ENCODE results near the gene LCN12. TPM values are rescaled to one million over a fixed set of nuclear protein-coding genes. Genes with fewer than 3 reads are reported as not detected.

Gene LCN12
- polyA plus RNA-seq, 3 donors: 0.67 to 1.4 TPM; not detected in 1

DNA sequence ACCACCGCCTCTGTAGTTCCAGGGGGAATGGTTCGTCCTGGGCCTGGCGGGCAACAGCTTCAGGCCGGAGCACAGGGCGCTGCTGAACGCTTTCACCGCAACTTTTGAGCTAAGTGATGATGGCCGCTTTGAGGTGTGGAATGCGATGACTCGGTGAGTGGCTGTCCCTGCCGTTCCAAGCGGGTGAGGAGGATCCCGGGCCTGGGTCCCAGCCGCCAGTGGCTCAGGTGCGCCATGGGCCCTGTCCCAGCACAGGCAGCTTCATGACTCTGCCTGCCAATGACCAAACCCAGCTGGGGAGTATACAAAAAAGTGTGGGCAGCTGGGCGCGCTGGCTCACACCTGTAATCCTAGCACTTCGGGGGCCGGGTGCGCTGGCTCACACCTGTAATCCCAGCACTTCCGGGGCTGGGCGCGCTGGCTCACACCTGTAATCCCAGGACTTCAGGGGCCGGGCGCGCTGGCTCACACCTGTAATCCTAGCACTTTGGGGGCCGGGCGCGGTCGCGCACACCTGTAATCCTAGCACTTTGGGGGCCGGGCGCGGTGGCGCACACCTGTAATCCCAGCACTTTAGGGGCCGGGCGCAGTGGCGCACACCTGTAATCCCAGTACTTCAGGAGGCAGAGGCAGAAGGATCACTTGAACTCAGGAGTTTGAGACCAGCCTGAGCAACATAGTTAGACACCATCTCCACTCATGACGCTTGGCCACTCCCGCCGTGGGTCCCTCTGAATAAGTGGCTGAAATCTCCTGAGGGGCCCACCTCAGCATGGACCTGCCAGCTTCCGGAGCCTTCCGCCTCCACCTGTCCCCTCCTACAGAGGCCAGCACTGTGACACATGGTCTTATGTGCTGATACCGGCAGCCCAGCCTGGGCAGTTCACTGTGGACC lies 1.1 kb downstream of the LCN12 start:
- WGBS, 3 donors: 90 to 93% (median 91%) methylated on average over 40 to 44 of the region's 44 CpGs
- H3K27ac ChIP-seq (ENCODE audit: low read depth, low read length): no peak overlapping the region

DNA sequence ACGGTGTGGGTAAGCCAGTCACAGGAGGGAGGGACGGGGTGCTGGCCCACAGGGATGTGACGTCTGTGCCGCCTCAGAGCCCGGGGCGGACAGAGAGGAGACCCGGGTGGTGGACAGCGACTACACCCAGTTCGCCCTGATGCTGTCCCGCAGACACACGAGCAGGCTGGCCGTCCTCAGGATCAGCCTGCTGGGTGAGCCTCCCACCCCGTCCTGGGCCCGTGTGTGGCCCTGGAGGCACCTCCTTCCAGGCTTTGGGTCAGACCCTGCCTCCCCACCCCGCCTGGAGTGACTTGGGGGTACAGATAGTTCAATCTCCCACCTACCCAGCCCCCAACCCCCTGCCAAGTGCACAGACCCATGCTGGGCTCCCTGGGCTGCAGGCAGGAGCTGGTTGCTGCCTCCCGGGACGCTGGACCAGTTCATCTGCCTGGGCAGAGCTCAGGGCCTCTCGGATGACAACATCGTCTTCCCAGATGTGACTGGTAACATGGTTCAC lies 1.7 kb downstream of the LCN12 start:
- 80 to 85% (median 82%) methylated on average over 18 to 19 of the region's 19 CpGs for WGBS, 3 donors
- no peak overlapping the region for H3K27ac ChIP-seq (ENCODE audit: low read depth, low read length)

DNA sequence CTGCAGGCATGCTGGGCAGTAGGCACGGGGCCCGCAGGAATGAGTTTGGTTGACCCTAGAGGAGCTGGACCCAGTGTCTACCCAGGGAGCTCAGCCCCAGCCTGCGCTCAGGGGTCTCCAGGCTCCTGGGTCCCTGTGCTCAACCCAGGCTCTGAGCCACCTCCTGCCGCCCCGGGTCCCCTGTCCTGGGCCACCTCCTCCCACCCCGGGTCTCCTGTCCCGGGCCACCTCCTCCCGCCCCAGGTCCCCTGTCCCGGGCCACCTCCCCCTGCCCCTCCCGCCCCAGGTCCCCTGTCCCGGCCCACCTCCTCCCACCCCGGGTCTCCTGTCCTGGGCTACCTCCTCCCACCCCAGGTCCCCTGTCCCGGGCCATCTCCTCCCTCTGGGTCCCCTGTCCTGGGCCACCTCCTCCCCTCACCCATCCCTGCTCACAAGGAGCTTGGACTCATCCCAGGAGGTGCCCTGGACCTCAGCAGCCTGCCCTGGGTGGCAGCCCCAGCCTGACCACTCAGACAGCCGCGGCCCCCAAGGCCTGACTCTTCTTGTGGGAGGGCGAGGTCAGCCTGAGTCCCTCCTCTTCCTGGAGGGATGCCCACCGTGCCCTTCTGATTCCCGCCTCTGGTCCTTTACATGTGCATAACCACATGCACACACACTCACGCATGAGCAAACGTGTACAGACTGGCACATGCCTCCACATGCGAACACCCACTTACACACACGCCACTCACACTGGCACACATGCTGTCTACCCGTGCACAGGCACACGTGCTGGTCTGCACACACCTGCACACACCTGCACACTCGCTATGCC lies 2.4 kb downstream of the LCN12 start:
- WGBS, 3 donors: 83 to 91% (median 86%) methylated on average over 23 to 25 of the region's 25 CpGs
- H3K27ac ChIP-seq (ENCODE audit: low read depth, low read length): no peak overlapping the region

DNA sequence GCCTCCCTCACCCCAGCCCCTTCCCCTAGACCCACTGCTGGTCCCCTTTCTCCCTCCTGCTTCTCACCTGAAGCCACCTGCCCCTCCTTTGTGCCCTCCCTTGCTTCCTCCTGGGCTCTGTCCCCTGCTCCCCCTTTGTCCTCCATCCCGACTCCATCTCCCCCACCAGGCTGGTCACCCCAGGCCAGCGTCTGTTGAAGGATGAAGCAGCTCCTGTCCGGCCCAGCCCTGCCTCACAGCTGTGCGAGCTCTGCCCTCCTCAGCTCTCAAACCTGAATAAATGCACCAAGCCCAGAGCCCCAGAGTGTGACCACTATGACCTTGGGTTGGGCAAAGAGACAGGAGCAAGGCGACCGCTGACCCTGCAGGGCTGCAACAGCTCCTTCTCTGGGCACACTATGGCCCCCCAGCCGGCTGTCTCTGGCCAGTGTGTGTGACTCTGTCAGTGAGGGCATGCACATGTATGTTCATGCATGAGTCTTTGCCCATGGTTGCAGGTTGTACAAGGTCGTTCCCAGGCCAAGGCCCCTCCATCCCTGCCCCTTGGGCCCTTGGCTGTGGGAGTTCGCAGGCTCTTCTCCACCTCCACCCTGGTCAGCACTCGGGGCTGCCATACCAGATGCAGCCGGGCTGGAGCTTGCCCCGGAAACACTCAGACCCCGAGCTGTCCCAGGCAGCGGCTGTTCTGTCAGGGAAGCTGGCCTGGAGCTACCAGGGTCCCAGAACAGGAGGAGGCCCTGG lies 3.3 kb downstream of the LCN12 start:
- 83 to 88% (median 88%) methylated on average over 13 to 14 of the region's 14 CpGs for WGBS, 3 donors
- no peak overlapping the region for H3K27ac ChIP-seq (ENCODE audit: low read depth, low read length)

DNA sequence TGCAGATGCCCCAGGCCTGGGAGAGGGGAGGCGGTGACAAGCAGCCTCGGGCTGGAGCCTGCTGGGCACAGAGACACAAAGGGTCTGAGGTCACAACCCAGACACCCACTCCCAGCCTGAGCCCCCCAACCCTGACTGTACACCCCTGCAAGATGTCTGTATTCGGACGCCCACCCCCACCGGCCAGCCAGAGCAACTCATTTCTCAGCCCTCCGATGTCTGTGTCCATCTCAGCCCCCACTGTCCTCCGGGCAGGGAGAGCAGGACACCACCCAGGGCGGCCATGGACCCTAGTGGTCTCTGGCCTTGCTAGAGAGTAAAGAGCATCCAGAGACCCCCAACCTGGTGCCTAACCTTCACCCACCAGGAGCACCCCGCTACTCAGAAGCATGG lies 3.9 kb downstream of the LCN12 start:
- no peak overlapping the region for H3K27ac ChIP-seq (ENCODE audit: low read depth, low read length)
- WGBS, 3 donors: 93 to 96% (median 96%) methylated on average over 9 of the region's 9 CpGs

DNA sequence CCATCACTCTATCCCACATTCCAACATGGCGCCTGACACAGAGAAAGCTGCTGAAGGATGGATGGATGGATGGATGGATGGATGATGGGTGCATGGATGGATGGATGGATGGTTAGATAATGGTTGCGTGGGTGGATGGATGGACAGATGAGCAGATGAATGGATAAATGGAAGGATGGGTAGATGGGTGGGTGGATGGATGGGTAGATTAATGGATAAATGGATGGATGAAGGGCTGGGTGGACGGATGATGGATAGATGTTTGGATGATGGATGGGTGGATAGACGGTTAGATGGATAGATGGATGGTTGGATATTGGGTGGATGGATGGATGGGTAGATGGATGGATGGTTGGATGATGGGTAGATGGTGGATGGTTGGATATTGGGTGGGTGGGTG lies 4.5 kb downstream of the LCN12 start:
- no peak overlapping the region for H3K27ac ChIP-seq (ENCODE audit: low read depth, low read length)
- 92 to 97% (median 95%) methylated on average over 4 of the region's 4 CpGs for WGBS, 3 donors

DNA sequence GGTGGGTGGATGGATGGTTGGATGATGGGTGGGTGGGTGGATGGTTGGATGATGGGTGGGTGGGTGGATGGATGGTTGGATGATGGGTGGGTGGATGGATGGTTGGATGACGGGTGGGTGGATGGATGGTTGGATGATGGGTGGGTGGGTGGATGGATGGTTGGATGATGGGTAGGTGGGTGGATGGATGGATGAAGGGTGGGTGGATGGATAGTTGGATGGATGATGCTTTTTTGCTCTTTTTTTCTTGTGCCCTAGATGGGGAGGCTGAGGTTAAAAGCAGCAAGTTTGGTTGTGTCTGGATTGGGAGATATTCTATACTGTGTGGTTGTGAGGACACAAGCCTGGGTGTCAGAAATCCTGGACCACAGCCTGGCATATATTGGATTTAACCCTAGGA lies 5.4 kb downstream of the LCN12 start:
- WGBS, 3 donors: 93 to 100% (median 100%) methylated on average over 1 of the region's 1 CpG
- H3K27ac ChIP-seq (ENCODE audit: low read depth, low read length): no peak overlapping the region

DNA sequence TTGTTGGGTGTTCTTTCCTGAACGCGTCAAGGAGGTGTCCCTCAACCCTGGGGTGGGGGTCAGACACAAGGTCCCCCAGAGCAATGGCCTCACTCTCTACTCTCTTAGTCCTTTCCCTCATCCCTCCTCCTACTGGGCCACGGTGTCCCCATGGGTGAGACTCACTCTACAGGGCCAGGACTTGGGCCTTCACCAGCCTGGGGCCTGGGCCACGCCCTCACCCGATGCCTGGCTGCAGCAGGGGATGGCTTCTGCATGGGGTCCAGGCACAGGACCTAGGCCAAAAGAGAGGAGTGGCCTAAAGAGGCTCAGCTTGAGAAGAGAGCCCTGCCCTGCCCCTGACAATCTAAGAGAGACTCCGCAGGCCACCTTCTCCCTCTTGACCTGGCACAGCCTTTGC lies 5.8 kb downstream of the LCN12 start:
- H3K27ac ChIP-seq (ENCODE audit: low read depth, low read length): no peak overlapping the region
- 89 to 97% (median 96%) methylated on average over 6 of the region's 6 CpGs for WGBS, 3 donors

DNA sequence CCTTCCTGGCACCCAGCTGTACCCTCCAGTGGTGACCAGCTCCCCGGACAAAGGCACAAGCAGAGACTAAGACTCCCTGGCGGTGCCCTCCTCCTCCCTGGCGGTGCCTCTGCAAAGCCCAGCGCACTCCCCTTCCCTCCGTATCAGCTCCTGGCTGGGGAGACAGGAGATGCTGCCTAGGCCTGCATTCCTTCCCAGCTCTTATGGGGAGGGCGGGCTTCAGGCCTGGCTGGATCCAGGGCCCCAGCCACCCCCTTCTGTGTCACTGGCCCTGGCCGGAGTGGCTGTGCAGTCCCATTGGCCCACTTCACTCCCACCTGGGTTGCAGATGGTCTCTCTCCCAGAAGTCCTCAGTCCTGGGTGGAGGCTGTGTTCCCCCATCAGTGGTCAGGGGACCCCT lies 6.4 kb downstream of the LCN12 start:
- H3K27ac ChIP-seq (ENCODE audit: low read depth, low read length): no peak overlapping the region
- WGBS, 3 donors: 90 to 95% (median 94%) methylated on average over 7 of the region's 7 CpGs

DNA sequence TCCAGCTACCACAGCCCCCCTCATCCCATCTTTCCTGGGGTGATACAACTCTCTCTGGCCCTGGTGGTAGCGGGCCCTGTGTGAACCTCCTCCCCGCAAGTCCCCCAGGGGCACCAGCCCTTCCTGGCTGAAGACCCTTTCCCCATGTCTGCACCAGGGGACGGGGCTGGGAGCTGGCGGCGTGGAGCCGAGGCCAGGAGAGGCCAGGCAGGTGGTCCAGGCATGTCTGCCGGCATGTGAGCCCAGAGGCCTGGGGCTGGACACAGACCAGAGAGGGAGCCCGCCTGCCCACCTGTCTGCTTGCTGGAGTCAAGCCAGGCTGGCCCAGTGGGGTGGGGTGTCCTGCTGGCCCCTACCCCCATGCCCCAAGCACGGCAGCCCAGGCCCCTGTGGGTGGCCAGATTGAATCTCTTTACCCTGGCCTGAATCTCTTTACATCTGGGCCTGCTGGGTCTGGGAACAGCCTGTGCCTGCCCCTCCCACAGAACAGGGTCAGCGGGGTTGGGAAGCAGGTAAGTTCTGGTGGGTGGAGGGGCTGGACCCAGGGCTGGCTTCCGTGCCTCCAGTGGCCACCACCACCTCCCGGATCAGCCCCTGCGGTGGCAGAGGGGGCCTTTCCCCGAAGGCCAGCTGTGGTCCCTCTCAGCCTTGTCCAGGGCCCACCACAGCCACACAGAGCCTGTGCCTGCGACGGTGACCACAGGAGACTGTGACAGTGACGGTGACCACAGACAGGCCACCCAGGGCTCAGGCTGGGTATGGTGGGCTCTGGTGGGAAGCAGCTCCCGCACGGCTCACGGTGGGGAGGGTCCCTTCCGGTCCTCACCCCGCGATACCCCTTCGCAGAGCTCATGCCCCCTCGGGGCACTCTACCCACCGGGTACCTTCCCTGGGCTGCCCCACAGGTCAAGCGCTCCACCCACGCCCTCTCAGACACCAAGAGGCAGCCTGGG lies 7.1 kb downstream of the LCN12 start:
- H3K27ac ChIP-seq (ENCODE audit: low read depth, low read length): no peak overlapping the region
- 88 to 91% (median 89%) methylated on average over 25 to 28 of the region's 28 CpGs for WGBS, 3 donors

DNA sequence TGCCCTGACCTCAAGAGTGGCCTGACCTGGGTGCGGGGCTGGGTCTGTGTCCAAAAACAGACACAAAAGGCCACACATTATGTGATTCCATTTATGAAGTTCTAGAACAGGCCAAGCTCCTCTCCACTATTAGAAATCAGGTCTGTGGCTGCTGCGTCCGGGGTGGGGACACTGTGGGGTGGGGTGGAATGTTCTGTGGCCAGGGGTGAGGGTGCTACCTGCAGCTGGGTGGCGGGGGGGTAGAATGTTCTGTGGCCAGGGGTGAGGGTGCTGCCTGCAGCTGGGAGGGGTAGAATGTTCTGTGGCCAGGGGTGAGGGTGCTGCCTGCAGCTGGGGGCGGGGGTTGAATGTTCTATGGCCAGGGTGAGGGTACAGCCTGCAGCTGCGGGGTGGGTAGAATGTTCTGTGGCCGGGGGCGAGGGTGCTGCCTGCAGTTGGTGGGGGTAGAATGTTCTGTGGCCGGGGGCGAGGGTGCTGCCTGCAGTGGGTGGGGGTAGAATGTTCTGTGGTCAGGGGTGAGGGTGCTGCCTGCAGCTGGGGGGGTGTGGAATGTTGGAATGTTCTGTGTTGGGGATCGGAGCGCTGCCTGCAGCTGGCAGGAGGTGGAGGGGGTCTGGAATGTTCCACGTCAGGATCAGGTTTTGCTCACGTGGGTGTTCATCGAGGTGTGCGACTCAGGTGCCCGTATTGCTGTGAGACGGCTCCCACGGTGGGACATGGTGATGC lies 8.3 kb downstream of the LCN12 start:
- 67 to 82% (median 73%) methylated on average over 18 to 19 of the region's 19 CpGs for WGBS, 3 donors
- no peak overlapping the region for H3K27ac ChIP-seq (ENCODE audit: low read depth, low read length)

DNA sequence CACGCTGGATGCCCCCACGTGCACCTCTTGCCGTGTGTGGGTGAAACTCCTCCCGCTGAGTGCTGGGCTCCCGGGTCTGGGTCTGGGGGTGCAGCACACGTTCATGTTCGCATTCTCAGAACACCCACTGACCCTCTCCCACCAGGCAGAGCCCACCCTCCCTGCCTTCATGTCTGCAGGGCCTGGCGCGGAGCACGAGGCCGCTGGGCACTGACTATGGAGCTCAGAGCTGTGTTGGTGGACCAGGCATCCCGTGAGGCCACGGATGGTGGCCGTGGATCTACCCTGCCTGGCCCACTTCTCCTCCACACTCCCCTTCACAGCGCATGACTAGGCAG lies 8.8 kb downstream of the LCN12 start:
- H3K27ac ChIP-seq (ENCODE audit: low read depth, low read length): no peak overlapping the region
- WGBS, 3 donors: 82 to 85% (median 84%) methylated on average over 14 to 15 of the region's 15 CpGs

DNA sequence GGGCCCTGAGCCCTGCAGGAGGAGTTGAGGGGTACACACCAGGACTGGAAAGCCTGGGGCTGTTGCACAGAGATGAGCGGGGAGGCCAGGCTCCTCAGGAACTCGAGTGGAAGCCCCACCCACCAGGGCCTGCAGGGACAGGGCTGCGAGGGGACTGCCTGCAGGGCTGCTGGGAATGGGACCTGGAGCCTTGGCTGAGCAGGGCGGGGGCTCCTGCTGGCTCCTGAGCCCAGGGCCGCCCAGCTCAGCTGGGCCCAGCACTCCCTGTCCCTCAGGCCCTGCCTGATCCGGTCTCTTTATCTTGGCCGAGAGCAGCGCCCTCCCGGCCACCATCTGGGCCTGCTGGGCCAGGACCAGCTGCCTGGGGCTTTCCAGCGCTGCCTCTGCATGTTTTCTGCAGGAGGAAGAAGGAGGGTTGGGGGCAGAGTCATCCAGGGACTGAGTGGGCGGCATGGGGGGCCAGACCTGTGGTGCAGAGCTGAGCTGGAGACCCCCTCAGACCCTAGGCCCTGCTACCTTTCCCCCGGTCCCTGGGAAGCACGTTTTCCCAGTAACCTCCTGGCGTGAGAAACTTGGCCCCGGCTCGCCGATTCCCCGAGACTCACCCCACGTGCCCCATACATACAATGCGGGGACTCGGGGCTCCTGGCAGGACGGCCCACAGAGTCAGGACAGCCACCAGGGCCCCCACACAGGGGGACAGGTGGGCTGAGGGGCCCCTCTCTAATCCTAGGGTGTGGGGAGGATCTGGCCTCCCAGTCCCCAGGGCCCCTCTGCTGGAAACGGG lies 9.4 kb downstream of the LCN12 start:
- 63 to 78% (median 70%) methylated on average over 22 to 23 of the region's 23 CpGs for WGBS, 3 donors
- no peak overlapping the region for H3K27ac ChIP-seq (ENCODE audit: low read depth, low read length)

DNA sequence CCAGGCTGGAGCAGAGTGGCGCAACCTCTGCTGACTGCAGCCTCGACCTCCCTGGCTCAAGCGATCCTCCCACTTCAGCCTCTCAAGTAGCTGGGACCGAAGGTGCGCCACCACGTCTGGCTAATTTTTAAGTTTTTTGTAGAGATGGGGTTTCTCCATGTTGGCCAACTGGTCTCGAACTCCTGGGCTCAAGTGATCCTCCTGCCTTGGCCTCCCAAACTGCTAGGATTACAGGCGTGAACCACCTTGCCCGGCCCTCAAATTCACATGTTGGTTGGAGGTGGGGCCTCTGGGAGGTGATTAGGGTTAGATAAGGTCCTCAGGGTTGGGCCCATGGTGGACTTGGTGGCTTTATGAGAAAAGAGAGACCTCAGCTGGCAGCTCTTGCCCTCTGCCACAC lies 10.1 kb downstream of the LCN12 start:
- H3K27ac ChIP-seq (ENCODE audit: low read depth, low read length): no peak overlapping the region
- WGBS, 3 donors: 95 to 97% (median 96%) methylated on average over 9 of the region's 9 CpGs

DNA sequence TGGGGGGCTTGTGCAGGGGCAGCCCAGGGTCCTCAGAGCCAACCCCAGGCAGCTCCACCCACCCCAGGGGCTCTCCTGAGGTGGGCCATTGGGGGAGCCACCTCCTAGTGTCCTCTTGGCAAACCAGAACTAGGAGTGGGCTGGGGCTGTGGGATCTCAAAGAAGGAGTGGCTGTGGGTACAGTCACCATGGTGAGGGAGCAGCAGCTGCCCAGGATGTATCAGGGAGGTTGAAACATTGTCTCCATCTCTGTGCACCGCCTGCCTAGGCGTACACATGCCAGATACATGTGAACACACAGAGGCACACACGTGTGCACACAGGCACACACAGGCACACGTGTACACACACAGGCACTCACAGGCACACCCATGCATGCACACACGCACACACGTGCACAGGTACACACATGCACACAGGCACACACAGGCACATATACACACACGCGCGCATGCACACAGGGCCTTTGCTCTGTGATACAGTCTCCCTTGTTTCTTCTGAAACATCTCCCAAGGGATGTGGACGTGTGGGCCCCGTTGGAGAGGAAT lies 10.7 kb downstream of the LCN12 start:
- no peak overlapping the region for H3K27ac ChIP-seq (ENCODE audit: low read depth, low read length)
- WGBS, 3 donors: 86 to 92% (median 90%) methylated on average over 11 of the region's 11 CpGs

DNA sequence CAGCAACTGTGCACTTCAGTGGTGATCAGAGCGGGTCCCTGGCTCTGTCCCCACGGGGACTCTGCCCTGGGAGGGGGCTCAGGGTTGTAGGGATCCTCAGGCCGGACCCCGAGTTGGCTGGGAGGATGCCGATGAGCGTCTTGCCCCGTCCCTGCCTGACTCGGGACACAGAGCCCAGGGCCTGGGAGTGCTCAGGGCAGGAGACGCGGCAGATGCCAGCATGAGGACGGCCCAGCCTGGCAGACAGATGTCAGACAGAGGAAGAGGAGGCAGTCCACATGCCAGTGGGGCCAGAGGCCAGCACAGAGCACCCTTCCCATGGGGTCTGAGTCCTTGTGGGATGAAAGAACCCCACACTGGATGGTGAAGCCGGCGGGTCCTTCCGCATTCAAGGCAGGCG lies 11.3 kb downstream of the LCN12 start:
- H3K27ac ChIP-seq (ENCODE audit: low read depth, low read length): no peak overlapping the region
- WGBS, 3 donors: 86 to 93% (median 91%) methylated on average over 15 of the region's 15 CpGs

All from adipose tissue (tissue), 3 donors.